PFSK-1 (cell line): ENCODE measurements around the gene GUCY2D.

ENCODE experiments used
- FOXP2 ChIP-seq: optimal IDR thresholded peaks from 2 replicates; pipeline ENCODE3; 2011; ENCODE audit warnings: borderline replicate concordance, control low read depth, inconsistent platforms; ENCODE audit not compliant: insufficient read depth; ENCODE audit errors: extremely low read length, extremely low read depth
- POLR2AphosphoS5 ChIP-seq: IDR thresholded peaks from 2 replicates; pipeline ENCODE4 v1.6.1; 2012; ENCODE audit warnings: low read depth, mild to moderate bottlenecking, control low read depth, low read length, moderate library complexity
- REST ChIP-seq, 2 experiments: IDR thresholded peaks; 2 replicates each; pipeline versions ENCODE4 v1.6.1 to v1.8.0; 2011 to 2012; ENCODE audit warnings: low read depth in 2 of 2, low read length in 2 of 2, control low read depth in 1 of 2, inconsistent platforms in 1 of 2, mild to moderate bottlenecking in 1 of 2, moderate library complexity in 1 of 2; ENCODE audit not compliant: insufficient read depth in 1 of 2
- SIN3A ChIP-seq: IDR thresholded peaks from 2 replicates; pipeline ENCODE4 v1.6.1; 2012; ENCODE audit warnings: mild to moderate bottlenecking, low read length, moderate library complexity, borderline replicate concordance; ENCODE audit not compliant: insufficient read depth
- TAF1 ChIP-seq: IDR thresholded peaks from 2 replicates; pipeline ENCODE4 v1.6.1; 2012; ENCODE audit warnings: low read length, control low read depth, borderline replicate concordance; ENCODE audit not compliant: insufficient read depth

Gene GUCY2D

GRCh38 chr17:8013731-8014557, 11.5 kb downstream of the GUCY2D start:
- no peak for TF ChIP-seq REST (IDR thresholded peaks at IDR 0.05; ENCODE audit: insufficient read depth in 1 of 2, low read depth in 2 of 2, low read length in 2 of 2)
- no peak for TF ChIP-seq POLR2AphosphoS5
- no peak for TF ChIP-seq TAF1
- no peak for TF ChIP-seq FOXP2
- no peak for TF ChIP-seq SIN3A

GRCh38 chr17:8014558-8014850, 12.1 kb downstream of the GUCY2D start:
- TF ChIP-seq REST (IDR thresholded peaks at IDR 0.05; ENCODE audit: insufficient read depth in 1 of 2, low read depth in 2 of 2, low read length in 2 of 2), result no peak
- no peak for TF ChIP-seq FOXP2
- no peak for TF ChIP-seq TAF1
- no peak for TF ChIP-seq SIN3A
- no peak for TF ChIP-seq POLR2AphosphoS5

GRCh38 chr17:8015236-8015956, 13.0 kb downstream of the GUCY2D start:
- TF ChIP-seq FOXP2 (no peak), REST (IDR thresholded peaks at IDR 0.05; ENCODE audit: insufficient read depth in 1 of 2, low read depth in 2 of 2, low read length in 2 of 2) (no peak), TAF1 (no peak), POLR2AphosphoS5 (no peak), SIN3A (no peak)

- TF ChIP-seq REST (IDR thresholded peaks at IDR 0.05; ENCODE audit: insufficient read depth in 1 of 2, low read depth in 2 of 2, low read length in 2 of 2) (no peak), FOXP2 (no peak), SIN3A (no peak), TAF1 (no peak), POLR2AphosphoS5 (no peak)
These were observed 13.7 kb downstream of the GUCY2D start for GRCh38 chr17:8015957-8016631.
